Ovary (tissue), 3 donors: Measurements from ENCODE around the gene ABHD12B.

Source experiments
- POLR2A ChIP-seq: fragments of 450-650 bp; IDR thresholded peaks from one replicate; pipeline ENCODE4 v1.6.1; 2017; ENCODE audit warnings: antibody characterized with exemption, mild to moderate bottlenecking, moderate library complexity
- TF ChIP-seq, protein P1 (sequence below), 3 donors: fragments of 450-650 bp in 2 of 3; fragments of 200-600 bp in 1 of 3; IDR thresholded peaks; one replicate each; pipeline versions ENCODE4 v1.5.1 to v1.8.0; 2016 to 2022; ENCODE audit warnings: antibody characterized with exemption in 3 of 3, mild to moderate bottlenecking in 1 of 3
- donor health status: DM: no; HTN: no; CAD: no.

DNA sequence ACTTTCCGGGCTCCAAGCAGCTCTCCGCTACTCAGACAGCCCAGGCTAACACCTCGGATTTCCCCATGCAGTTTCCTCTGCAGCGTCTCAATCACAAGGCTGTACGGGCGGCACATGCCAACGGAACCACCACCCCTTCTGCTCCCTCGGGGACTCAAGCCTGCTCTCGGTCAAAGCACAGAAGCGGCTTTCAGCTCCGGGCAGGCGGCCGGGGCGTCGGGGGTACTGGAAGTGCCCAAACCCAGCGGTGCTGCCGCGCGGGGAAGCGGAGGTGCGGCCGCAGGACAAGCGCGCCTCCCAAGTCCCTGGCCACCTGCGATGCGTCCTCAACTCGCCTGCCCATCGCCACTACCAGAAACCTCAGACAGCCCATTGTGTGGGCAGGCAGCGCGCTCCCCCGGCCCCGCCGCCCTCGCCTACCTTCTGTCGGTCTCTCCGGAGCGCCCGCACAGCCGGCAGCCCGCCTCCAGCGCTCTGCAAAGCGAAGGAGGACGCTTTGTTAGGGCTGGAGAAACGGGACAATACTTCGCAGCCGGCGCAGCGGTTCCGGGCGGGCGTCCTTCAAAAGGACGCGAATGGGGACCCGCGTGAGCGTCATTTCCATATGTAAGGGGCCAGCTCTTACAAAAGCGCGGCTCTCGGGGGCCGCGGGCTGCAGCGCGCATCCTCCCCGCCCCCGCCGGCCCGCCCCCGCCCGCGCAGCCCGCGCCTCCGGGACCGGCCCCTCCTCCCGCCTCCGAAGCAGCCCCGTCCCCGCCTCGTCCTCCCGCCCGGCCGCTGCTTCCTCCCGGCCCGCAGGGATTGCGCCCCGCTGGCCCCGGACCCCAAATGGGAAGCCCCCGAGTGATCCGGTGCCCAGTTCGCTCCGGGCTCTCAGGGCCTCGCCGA lies 41.6 kb upstream of the ABHD12B start:
- TF ChIP-seq, protein P1, sequence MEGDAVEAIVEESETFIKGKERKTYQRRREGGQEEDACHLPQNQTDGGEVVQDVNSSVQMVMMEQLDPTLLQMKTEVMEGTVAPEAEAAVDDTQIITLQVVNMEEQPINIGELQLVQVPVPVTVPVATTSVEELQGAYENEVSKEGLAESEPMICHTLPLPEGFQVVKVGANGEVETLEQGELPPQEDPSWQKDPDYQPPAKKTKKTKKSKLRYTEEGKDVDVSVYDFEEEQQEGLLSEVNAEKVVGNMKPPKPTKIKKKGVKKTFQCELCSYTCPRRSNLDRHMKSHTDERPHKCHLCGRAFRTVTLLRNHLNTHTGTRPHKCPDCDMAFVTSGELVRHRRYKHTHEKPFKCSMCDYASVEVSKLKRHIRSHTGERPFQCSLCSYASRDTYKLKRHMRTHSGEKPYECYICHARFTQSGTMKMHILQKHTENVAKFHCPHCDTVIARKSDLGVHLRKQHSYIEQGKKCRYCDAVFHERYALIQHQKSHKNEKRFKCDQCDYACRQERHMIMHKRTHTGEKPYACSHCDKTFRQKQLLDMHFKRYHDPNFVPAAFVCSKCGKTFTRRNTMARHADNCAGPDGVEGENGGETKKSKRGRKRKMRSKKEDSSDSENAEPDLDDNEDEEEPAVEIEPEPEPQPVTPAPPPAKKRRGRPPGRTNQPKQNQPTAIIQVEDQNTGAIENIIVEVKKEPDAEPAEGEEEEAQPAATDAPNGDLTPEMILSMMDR (IDR thresholded peaks at IDR 0.05): no peak
- no peak for TF ChIP-seq POLR2A
